ENCODE measurements around the gene PGK1.
"Not testable (repeated sequence)": the region's sequence is repeated elsewhere in the genome, so short reads cannot be mapped to it uniquely, and the experiment has no call there.

PGK1 gene

DNA sequence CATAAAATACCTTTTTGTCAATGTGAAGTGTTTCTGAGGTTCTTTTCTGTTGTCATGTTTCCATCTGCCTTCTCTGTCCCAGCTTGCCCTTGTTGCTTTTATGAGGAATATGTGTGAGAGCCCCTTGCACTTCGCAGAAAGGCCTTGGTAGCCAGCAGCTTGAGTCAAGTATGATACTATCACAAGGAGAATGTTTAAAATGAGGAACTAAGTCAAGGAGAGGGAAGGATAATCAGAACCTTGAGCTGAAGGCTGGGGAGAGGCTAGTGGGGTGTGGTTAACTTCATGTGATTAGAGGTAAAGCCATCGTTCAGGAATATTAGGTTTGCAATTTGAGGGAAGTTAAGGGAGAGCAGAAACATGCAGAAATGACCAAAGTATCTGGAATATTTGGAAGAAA lies 12.7 kb downstream of the PGK1 start:
- no peak for DNase-seq

- no peak for DNase-seq
These were observed 14.6 kb downstream of the PGK1 start for GRCh38 chrX:78118628-78119027.

GRCh38 chrX:78119521-78120227 lies 15.6 kb downstream of the PGK1 start:
- no peak for DNase-seq

GRCh38 chrX:78123190-78123589 lies 19.1 kb downstream of the PGK1 start:
- DNase-seq, result no peak

DNA sequence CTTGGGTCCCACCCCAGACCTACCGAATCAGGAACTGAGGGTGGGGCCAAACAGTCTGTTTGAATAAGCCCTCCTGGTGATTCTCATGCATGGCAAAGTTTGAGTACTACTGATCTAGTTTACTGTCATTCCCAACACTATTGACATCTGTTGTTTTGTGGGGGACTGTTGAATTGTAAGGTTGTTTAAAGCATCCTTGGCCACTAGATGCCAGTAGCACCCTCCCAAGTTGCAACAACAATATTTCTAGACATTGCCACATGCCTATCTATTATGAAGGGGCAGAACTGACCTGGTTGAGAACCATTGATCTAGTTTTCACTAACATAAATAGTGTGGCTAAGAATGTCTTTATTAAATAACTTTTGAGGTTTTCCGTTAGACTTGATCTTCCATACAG lies 20.3 kb downstream of the PGK1 start:
- no peak for DNase-seq

- DNase-seq, result no peak
These were observed 21.1 kb downstream of the PGK1 start for GRCh38 chrX:78125148-78125547.

- not testable (repeated sequence) for DNase-seq
These were observed 21.7 kb downstream of the PGK1 start for GRCh38 chrX:78125781-78126180.

GRCh38 chrX:78129714-78130113 lies 25.7 kb downstream of the PGK1 start:
- no peak for DNase-seq

DNA sequence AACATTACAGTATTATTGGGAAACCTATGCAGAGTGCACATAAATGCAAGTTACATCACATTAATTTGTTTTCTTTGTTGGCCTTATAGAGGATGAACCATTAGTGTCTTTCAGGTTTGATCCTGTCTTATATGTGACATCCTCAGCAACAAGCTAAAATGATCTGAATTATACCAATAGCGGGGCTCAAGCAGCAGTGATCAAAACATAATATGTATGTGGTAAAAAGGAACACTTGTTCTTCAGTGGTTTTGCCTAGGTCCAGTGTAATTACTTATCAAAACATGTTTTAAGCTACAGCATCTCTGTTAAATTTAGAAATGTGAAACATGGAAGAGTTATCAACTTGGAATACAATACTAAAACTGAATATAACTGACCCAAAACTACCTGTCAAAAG lies 26.3 kb downstream of the PGK1 start:
- DNase-seq, result no peak

DNA sequence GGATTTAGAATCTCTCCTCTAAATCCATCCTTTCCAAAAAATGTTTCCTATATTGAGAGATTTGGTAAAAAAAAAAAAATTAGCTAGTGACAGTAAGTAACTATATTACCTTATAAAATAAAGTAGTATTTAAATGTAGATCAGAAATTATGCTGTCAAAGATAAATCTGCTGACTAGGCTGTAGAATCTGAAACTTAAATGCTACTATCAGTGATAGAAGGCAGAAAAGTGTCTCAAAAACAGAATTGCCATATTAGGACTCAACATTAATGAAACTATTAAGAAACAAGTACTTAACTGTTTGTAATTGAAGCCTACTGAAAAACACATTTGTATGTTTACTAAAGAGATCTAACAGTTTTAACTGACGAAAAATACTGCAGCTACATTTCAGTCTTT lies 27.1 kb downstream of the PGK1 start:
- DNase-seq, result no peak

DNA sequence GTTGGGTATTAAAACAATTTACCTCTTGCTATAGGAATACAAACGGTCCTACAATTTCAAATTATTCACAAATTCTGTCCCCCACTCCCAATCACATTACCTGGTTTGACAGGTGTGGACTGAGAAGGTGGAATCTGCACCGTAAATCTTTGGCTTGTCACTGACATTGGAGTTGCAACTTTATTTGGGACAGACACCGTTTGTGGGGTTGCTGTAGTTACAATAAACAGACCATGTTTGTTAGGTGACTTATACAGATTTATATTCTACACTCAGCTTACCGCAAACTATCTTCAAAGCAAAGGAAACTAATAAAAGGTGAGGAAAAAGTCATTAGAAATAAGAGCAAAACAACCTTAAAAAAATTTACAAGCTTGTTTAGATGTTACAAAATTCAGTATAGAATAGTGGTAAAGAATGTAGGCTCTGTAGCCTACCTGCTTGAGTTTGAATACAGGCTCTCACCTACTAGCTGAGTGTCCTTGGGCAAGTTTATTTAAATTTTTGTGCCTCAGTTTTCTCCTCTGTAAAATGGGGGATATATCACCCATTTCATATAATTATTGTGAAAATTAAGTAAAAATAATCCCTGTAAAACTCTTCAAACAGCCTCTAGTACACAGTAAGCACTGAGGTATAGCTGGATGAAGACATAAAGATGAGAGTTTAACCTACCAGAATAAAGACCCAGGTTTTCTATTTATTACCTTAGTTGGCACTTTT lies 29.4 kb downstream of the PGK1 start:
- DNase-seq, result no peak

DNA sequence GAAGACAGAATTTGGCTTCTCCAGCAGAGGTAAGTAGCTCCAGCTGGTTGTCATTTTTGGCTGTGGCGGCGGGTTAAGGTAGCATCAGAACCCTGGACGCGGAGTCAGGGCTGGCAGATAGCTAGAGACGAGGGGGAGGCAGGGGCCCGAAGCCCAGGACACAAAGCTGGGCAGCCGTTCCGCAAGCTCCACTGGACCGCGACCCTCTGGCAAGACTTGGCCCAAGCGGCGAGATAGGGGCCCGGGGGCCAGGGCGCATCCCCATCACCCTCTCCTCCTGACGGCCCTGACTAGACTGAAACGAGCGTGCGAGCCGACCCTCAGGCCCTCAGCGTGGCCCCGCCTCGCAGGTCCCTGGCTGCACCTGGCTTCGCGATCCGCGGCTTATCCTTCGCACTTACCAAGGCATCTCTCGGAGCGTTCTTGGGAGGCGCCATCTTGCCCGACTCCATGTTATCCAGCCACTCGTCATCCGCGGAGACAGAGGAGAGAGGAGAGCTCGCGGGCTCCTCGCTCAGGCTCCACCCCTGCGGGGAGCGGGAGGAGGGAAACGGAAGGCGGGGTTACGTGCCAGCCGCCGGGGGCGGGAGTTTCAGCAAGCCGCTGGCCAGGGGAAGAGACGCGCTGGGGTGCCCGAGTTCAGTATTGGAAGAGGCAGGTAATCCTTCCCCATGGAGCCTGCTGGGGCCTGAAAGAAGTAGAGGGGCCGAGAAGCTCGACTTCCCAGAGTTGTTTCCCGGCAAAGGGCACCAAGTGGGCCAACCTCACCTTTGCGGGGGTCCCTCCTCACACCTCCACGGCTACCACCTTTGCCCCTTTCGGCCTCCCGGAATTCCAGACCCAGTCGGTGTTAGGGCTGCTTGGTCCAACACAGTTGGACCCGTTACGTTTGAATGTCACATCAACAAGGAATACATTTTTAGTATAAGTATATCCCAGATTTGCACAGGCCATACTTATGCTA lies 35.4 kb downstream of the PGK1 start, which contains the start of gene TAF9B:
Gene TAF9B (minus strand): TSS at position 491 of the 964 bp plus-strand sequence. CDS start 39 bp downstream, at position 452.
- peak; percentile 92 for DNase-seq

DNA sequence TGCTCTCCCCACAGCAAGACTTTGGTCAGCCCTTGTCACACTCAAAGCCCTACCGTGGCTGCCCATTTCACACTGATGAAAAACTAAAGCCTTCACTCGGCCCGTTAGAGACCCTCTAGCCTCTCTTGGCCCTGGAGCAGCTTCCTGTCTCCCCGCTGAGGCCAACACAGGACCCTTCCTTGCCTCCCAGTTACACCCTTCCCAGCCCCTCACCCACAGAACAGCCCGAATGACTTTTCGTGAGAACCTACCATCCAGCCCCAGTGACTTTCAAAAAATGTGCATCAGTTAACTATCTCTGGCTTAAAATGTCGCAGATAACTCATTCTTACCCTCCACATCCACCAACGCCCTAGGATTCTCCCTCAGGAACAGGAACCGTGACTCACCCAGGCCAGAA lies 36.2 kb downstream of the PGK1 start:
- no peak for DNase-seq

DNA sequence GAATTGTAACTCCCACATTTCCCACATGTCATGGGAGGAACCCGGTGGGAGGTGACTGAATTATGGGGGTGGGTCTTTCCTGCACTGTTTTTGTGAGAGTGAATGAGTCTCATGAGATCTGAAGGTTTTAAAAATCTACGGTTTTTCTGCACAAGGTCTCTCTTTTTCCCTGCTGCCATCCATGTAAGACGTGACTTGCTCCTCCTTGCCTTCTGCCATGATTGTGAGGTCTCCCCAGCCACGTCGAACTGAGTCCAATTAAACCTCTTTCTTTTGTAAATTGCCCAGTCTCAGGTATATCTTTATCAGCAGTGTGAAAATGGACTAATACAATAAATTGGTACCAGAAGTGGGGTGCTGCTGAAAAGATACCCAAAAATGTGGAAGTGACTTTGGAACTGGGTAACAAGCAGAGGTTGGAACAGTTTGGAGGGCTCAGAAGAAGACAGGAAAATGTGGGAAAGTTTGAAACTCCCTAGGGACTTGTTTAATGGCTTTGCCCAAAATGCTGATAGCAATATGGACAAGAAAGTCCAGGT lies 43.0 kb downstream of the PGK1 start:
- not testable (repeated sequence) for DNase-seq

GRCh38 chrX:78157373-78157772 lies 53.3 kb downstream of the PGK1 start:
- not testable (repeated sequence) for DNase-seq

DNA sequence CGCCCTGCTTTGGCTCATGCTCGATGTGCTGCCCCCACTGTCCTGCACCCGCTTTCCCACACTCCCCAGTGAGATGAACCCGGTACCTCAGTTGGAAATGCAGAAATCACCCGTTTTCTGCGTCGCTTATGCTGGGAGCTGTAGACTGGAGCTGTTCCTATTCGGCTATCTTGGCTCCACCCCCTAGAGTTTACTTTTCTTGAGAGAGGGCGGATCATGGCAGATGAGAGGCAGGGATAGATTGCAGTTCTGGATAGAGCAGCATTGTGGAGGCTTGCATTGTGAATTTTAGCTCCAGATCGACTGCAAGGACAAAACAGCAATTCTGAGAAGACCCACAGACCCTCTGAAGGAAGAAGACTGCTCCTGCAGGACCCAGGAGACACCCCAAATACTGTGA lies 53.8 kb downstream of the PGK1 start:
- DNase-seq, result not testable (repeated sequence)

DNA sequence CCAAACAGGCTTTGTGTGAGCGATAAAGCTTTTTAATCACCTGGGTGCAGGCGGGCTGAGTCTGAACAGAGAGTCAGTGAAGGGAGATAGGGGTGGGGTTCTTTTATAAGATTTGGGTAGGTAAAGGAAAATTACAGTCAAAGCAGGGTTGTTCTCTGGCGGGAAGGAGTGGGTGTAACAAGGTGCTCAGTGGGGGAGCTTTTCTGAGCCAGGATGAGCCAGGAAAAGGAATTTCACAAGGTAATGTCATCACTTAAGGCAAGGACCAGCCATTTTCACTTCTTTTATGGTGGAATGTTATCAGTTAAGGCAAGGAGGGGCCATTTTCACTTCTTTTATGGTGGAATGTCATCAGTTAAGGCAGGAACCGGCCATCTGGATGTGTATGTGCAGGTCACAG lies 56.7 kb downstream of the PGK1 start:
- not testable (repeated sequence) for DNase-seq

GRCh38 chrX:78163175-78163574 lies 59.1 kb downstream of the PGK1 start:
- DNase-seq, result not testable (repeated sequence)

DNA sequence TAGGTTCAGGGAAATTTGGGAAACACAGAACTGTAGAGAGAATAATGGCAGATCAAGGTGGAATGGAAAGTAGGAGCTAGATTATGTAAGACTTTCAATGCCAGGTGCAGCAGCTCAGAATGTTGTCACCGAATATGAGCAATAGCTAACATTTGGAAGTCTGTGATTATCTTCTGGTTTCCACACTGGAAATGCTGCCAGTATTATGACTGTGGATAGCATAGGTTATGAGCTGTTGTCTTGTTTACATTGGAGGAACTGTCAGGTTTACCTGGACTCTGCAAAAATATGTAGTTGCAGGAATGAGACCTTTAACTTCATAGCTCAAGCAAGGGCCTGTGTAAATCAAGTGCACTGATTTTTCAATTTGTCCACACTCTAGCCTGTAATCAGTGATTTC lies 61.4 kb downstream of the PGK1 start:
- DNase-seq, result no peak

- no peak for DNase-seq
These were observed 64.0 kb downstream of the PGK1 start for GRCh38 chrX:78168065-78168464.

Measured in NCI-H345 (cell line).